Neutrophil (primary cell): ENCODE measurements around the gene SGMS1.

Experiments
- H3K27ac ChIP-seq: fragments of 200-600 bp; sonication (generic); 2 replicates; pipeline ENCODE4 v1.5.1; 2016; ENCODE audit warnings: mild to moderate bottlenecking, moderate library complexity
- H3K27me3 ChIP-seq: fragments of 200-600 bp; sonication (generic); 2 replicates; pipeline ENCODE4 v1.6.0; 2016; ENCODE audit warnings: mild to moderate bottlenecking
- H3K36me3 ChIP-seq: fragments of 200-600 bp; sonication (generic); 2 replicates; pipeline ENCODE4 v1.5.1; 2017
- H3K4me1 ChIP-seq, 2 experiments: fragments of 200-600 bp in 1 of 2; sonication (generic) in 1 of 2; 1 replicate in 1 of 2; 2 replicates in 1 of 2; pipeline versions ENCODE4 v1.5.1 to v1.6.1; 2013 to 2016; ENCODE audit warnings: low read depth in 1 of 2, low read length in 1 of 2, mild to moderate bottlenecking in 1 of 2, moderate library complexity in 1 of 2; ENCODE audit not compliant: control insufficient read depth in 1 of 2, insufficient read depth in 1 of 2
- H3K4me3 ChIP-seq, 2 experiments: fragments of 200-600 bp in 1 of 2; sonication (generic) in 1 of 2; 1 replicate in 1 of 2; 2 replicates in 1 of 2; pipeline ENCODE4 v1.5.1; 2013 to 2016; ENCODE audit warnings: low read depth in 1 of 2, low read length in 1 of 2, mild to moderate bottlenecking in 1 of 2, moderate library complexity in 1 of 2
- H3K9me3 ChIP-seq: fragments of 200-600 bp; sonication (generic); 2 replicates; pipeline ENCODE4 v1.5.1; 2016
- TF ChIP-seq, protein P1 (sequence below): fragments of 200-600 bp; sonication (generic); IDR thresholded peaks from 2 replicates; pipeline ENCODE4 v1.5.1; 2016; ENCODE audit warnings: antibody characterized with exemption

Gene SGMS1

DNA sequence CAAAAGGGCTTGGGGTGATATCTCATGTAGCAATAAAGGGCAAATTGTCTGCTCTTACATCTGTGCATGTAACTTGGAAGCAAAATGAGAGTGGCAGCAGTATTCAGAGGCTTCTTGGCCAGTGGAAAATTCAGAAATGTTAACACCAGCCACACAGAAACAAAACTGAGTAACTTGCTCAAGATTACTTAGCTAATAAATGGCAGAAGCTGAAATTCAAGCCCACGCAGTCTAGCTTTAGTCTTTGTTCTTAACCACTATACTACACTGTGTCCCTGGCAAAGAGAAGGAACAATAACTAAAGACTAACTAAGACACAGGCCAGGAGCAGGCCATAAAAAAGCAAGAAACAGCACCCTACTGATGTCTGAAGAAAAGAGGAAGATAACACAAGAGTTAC lies 186.5 kb downstream of the SGMS1 start:
- TF ChIP-seq, protein P1, sequence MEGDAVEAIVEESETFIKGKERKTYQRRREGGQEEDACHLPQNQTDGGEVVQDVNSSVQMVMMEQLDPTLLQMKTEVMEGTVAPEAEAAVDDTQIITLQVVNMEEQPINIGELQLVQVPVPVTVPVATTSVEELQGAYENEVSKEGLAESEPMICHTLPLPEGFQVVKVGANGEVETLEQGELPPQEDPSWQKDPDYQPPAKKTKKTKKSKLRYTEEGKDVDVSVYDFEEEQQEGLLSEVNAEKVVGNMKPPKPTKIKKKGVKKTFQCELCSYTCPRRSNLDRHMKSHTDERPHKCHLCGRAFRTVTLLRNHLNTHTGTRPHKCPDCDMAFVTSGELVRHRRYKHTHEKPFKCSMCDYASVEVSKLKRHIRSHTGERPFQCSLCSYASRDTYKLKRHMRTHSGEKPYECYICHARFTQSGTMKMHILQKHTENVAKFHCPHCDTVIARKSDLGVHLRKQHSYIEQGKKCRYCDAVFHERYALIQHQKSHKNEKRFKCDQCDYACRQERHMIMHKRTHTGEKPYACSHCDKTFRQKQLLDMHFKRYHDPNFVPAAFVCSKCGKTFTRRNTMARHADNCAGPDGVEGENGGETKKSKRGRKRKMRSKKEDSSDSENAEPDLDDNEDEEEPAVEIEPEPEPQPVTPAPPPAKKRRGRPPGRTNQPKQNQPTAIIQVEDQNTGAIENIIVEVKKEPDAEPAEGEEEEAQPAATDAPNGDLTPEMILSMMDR = no peak
- no peak overlapping the region for H3K27ac ChIP-seq
- H3K27me3 ChIP-seq = no peaks in the 10 kb centered on the region
- H3K4me1 ChIP-seq = peaks cover 10 to 17% of the 10 kb centered on the region in 2 experiments
- no peaks in the 10 kb centered on the region for H3K9me3 ChIP-seq
- H3K36me3 ChIP-seq = no peaks in the 10 kb centered on the region
- no peak overlapping the region for H3K4me3 ChIP-seq

DNA sequence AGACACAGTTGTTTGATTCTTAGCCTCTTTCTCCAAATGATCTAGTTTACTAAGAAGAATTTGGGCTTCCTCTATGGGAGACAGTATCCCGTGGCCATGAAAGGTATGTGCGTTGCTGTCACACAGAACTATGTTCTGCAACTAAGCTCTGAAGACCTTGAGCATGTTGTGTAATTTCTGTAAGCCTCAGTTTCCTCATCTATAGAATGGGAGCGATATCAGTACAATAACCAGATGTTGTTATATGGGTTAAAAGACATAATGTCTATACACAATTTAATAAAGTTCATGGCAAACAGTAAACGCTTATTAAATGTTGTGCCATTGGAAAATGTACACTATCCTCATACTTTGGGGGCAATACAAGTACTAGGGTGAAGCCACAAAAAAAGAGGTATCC lies 187.0 kb downstream of the SGMS1 start:
- Histone ChIP-seq H3K36me3 (no peaks in the 10 kb centered on the region), H3K4me3 (no peak overlapping the region), H3K27ac (no peak overlapping the region), H3K4me1 (peaks cover 10 to 17% of the 10 kb centered on the region in 2 experiments), H3K9me3 (no peaks in the 10 kb centered on the region), H3K27me3 (no peaks in the 10 kb centered on the region)
- TF ChIP-seq, protein P1 = no peak

- no peaks in the 10 kb centered on the region for H3K4me1 ChIP-seq
- H3K27me3 ChIP-seq = peaks cover 18% of the 10 kb centered on the region
- H3K4me3 ChIP-seq = no peak overlapping the region
- H3K36me3 ChIP-seq = no peaks in the 10 kb centered on the region
- no peak overlapping the region for H3K27ac ChIP-seq
- TF ChIP-seq, protein P1 = no peak
- H3K9me3 ChIP-seq = no peaks in the 10 kb centered on the region
Observed at GRCh38 chr10:50432211-50433009, 191.3 kb downstream of the SGMS1 start.

DNA sequence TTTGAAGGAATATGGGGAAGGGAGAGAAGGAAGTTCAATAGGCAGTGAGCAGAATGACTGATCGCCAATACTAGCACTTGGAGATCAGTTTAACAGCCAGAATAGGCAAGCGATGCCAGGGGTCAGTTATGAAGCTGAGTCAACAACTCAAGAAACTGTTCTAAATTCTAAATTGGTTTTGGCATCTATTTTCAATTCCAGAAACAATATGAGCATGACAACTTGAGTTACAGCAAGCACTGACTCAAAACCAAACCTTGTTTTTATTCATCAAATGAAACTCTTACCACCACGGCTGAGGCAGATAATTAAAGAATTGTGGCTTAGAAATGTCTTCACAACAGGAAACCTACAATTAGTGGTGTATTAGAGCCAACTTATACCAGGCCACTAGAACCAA lies 192.0 kb downstream of the SGMS1 start:
- no peak overlapping the region for H3K27ac ChIP-seq
- H3K4me1 ChIP-seq = no peaks in the 10 kb centered on the region
- no peak overlapping the region for H3K4me3 ChIP-seq
- no peaks in the 10 kb centered on the region for H3K9me3 ChIP-seq
- no peaks in the 10 kb centered on the region for H3K36me3 ChIP-seq
- TF ChIP-seq, protein P1 = no peak
- H3K27me3 ChIP-seq = peaks cover 18% of the 10 kb centered on the region

DNA sequence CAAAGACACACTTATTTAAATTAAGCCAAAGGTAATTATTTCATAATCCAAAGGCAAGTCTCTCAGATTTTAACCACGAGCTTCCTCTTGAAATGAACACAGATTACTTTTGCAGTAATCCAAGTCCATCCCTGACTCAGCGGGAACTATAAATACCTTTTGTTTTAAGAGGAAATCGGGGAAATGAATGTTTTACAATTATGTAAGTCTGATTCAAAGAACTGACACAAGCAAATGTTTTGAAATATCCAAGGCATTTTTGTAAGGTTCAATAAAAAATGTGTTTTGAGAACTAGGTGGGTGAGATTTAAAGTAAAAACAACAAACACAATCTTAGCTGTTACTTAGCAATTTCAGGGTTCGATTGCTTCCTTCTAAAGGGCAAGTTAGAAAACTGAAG lies 192.6 kb downstream of the SGMS1 start:
- Histone ChIP-seq H3K36me3 (no peaks in the 10 kb centered on the region), H3K4me1 (no peaks in the 10 kb centered on the region), H3K9me3 (no peaks in the 10 kb centered on the region), H3K27ac (no peak overlapping the region), H3K4me3 (no peak overlapping the region), H3K27me3 (peaks cover 18% of the 10 kb centered on the region)
- TF ChIP-seq, protein P1 = no peak
